Stimulated activated CD4-positive, alpha-beta T cell treated with anti-CD3 and anti-CD28 coated beads, Interleukin-1b, Interleukin-23, amount 100 ng/mL, for 4 hours (primary cell): ENCODE measurements around the gene IL4R.
"Not testable (repeated sequence)": the region's sequence is repeated elsewhere in the genome, so short reads cannot be mapped to it uniquely, and the experiment has no call there.

ENCODE experiments used
- DNase-seq, 2 donors: peaks; one replicate each; pipeline ENCODE4 v3.0.0-alpha.2; 2020; ENCODE audit warnings: low read depth in 2 of 2

The IL4R gene

DNA sequence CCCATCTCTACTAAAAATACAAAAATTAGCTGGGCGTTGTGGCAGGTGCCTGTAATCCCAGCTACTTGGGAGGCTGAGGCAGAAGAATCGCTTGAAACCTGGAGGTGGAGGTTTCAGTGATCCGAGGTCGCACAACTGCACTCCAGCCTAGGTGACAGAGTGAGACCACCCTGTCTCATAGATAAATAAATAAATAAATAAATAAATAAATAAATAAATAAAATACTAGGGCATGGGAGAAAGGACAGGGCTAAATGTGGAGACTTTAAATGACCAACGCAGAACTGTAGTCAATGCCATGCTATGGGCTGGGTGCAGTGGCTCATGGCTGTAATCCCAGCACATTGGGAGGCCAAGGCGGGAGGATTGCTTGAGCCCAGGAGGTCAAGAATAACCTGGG is 25.5 kb upstream of the IL4R start:
- not testable (repeated sequence) for DNase-seq

DNA sequence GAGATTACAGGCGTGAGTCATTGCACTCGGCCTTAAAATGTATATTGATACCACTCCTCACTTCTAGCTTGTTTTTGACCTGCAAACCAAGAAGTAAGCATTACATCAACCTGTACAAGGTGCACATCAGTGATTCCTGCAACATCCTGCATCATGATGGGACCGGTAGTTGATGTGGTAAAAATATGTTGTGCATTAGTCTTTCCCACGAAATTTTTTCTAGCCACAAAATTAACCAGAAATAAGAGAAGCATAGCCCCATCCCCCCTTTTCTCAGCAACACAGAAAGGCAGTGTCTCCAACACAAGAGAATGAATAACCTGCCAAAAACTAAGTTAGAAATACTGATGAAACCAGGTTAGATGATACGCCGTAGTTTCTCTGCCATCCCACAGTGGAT is 24.1 kb upstream of the IL4R start:
- no peak for DNase-seq

DNA sequence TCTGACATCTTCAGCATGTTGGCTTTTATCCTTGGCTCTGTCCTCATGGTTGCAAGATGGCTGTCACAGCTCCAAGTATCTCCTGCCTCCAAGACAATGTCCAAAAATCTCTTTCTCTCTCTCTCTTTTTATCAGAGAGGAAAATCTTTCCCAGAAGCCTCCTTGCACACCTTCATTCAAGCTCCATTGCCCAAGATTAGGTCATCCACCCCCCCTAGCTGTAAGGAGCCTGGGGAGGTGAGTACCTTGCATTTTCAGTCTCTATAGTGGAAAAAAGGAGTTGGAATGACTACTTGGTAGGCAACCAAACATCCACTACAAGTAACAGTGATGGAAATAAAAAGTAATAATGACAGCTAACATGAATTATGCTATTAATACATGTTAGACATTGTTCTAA is 23.2 kb upstream of the IL4R start:
- DNase-seq = no peak

DNA sequence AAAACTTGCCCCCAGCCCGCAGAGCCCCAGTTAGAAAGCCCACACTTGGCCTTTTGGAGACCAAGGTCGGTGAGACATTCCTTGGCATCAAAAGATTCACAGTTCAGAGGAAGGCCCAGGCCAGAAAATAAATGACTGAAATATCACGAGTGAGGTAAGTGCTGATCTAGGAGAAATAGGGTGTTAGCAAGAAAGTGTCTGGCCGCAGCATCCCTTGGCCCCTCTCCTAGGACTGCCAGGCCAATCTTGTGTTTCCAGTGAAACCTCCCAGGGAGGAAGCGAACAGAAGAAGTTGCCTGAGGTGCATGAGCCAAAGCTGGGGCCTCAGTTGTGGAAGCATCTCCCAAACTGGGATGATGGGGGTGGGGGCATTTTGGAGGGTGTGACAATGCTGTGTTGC is 22.7 kb upstream of the IL4R start:
- no peak for DNase-seq

DNA sequence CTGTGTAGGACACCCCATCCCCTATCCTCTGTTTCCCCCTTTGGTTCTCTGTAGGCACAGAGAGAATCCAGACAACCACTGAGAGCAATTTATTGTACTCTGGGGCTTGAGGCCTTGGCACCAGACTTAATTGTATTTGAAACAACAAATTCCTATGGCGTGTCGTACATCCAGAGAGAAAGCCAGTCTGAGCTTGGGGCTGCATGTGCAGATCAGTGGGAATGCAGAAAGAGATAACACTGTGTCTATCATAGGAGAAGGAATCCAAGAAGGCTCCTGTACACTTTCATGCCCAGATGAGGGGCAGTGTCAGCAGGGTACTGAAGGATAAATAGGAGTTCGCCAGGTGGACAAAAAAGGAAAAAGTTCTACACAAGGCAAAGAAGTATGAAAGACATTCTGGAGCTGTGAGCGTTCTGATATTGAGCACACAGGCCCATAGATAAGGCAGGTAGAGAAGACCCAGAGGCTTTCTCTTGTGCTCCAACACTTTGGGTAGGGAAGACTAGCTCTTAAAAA is 22.0 kb upstream of the IL4R start:
- no peak for DNase-seq

DNA sequence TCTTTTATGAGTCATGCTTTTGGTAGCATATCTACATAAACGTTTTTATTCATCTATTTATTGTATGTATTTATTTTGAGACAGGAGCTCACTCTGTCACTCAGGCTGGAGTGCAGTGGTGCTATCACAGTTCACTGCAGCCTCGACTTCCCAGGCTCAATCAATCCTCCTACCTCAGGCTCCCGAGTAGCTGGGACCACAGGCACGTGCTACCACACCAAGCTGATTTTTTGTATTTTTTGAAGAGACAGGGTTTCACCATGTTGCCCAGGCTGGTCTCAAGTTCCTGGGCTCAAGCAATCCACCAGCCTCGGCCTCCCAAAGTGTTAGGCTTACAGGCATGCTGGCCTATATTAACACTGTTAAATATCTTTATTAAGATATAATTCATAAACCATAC is 20.4 kb upstream of the IL4R start:
- no peak for DNase-seq

DNA sequence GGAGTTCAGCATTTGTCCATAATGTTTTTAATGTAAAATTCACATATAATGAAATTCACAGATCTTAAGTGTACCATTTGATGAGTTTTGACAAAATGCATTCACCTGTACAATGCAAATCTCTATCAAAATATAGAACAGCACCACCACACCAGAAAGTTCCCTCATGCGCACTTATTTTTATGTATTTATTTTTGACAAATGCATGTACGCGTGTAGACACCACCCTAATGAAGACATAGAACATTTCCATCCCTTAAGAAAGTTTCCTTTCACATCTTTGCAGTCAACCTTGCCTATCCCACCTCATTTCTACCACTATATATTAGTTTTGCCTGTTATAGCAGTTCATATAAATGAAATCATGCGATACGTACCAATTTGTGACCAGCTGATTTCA is 15.6 kb upstream of the IL4R start:
- no peak for DNase-seq

DNA sequence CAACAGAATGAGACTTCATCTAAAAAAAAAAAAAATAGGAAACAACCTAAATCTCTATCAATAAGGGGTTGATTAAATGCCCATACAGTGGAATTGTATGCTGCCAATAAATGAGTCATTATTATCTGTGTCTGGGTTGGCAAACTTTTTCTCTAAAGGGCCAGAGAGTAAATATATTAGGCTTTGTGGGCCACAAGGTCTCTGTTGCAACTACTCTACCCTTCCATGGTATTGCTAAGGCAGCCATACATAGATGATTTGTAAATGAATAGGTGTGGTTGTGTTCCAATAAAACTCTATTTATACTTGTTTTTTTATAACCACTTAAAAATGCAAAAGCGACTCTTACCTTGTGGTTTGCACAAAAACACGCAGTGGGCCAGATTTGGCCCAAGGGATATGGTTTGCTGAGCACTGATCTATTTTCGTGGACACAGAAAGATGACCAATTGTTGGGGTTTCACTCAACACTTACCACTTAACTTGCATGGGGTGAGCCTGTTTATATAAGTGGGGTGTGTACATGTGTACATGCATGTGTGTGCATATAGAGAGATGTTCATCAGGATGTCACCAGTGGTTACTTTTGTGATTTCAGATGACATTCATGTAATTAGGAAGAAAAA is 12.4 kb upstream of the IL4R start:
- DNase-seq = no peak

DNA sequence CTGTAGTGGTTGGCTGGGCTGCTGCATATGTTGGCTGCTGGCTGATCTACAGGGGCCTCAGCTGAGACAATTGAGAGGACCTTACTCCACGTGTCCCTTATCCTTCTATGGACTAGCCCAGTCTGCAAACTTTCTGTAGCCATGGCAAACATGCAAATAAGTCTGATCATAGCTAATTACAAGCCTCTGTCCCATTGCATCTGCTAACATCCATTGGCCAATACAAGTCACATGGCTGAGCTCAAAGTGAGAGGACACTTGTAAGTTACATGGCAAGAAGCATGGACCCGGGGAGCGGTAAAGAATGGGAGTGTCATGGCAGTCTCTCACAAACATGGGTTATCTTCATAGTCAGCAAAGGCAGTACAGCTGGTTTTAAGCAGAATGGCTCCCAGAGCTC is 11.6 kb upstream of the IL4R start:
- DNase-seq = no peak

DNA sequence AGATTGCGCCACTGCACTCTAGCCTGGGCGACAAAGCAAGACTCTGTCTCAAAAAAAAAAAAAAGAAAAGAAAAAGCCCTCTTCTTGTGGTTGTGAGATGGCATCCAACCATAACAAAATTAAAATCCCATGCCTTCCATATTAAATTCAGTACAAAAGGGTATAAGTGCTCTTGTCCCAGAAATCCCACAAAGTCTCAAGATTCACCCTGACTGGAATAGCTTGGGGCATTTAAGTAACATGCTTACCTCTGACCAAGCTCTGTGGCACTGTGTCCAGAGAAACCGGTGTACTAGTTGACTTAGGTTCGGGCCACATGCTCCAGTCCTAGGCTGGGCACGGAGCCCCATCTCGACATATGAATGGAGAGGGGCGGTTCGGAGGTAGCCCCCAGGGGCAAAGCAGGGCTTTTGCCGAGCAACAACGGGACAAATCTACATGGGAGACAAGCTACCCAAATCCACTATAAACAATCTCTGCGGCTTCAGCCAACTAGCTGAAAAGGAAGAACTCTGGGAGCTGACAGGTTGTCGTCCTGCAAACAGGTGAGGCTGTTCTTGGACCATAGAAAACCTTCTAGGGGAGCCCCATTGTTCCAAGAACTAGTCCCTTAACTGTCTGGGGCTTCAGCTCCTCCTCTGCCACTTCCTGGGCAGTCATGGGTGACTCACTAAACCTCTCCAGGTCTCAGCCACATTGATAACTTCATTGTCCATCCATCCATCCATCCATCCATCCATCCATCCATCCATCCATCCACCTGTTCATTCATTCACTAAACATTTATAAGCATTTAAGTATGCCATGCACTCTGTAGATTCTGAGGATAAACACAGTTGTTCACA is 10.3 kb upstream of the IL4R start:
- DNase-seq = no peak

DNA sequence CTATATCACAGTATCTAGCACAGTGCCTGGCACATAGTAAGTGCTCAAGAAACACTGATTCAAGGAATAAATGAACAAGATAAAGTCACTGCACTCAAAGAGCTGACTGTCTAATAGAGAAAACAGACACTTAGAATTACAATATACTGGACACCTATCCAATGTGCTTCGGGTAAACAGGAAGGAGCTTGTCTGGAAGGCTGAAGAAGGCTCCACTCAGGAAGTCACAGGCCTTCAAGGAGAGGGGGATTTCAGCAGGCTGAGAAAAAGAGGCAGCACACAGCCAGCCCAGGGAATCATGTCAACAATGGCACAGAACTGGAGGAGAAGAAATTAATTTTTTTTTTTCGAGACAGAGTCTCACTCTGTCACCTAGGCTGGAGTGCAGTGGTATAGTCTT is 9.7 kb upstream of the IL4R start:
- DNase-seq = no peak

DNA sequence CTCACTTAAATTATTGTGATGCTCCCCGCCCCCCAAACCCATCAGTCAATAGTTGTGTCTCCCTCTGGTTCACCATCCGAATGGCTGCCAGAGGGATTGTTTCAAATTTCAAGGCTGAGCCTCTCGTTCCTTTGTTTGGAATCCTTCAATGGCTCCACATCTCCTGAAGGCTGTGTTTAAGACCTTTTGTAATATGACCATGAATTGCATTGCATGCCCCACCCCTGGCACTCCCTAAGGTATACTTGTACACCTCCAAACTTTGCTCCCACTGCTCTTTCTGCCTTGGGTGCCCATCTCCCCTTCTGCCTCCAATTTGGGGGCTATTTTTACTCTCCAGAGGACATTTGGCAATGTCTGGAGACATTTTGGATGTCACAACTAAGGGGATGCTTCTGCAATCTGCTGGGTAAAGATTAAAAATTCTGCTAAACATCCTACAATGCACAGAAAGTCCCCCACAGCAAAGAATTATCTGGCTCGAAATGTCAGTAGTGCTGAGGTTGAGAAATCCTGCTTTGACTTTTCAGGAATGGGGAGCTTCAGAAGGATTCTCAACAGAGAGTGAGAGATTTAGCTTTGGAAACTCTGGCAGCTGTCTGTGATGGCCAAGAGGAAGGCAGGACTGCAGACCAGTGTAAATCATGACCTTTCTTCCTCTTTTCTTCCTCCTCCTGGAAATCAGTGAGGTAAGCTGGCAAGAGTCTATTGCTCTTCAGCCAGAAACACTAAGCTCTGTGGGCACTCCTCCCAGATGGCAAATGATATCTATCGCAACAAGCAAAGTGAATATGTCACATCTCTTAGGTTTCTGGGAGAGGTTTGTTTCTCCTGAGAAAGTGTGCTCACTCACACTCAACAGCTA is 8.7 kb upstream of the IL4R start:
- no peak for DNase-seq

DNA sequence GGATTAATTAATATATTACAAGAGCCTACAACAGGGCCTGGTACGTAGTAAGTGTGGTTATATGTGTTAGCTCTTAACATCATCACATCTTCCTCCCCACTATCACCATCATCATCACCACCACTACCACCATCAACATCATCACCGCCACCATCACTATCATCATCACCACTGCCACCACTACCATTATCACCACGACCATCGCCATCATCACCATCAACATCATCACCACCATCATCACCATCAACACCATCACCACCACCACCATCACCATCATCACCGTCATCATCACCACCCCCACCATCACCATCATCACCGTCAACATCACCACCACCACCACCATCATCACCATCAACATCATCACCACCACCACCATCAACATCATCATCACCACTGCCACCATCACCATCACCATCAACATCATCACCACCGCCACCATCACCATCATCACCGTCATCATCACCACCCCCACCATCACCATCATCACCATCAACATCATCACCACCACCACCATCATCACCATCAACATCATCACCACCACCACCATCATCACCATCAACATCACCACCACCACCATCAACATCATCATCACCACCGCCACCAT is 7.8 kb upstream of the IL4R start:
- DNase-seq = no peak

DNA sequence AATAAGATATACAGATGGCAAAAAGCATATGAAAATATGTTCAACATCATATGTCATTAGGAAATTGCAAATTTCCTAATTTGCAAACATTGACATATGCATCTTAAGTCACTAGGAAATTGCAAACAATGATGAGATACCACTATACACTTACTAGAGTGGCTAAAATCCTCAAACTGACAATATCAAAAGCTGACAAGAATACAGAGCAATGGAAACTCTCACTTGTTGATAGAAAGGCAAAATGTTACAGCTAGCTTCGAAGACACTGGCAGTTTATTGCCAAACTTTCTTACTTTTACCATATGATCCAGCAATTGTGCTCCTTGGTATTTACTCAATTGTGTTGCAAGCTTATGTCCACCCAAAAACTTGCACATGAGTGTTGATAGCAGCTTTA is 5.0 kb upstream of the IL4R start:
- no peak for DNase-seq

DNA sequence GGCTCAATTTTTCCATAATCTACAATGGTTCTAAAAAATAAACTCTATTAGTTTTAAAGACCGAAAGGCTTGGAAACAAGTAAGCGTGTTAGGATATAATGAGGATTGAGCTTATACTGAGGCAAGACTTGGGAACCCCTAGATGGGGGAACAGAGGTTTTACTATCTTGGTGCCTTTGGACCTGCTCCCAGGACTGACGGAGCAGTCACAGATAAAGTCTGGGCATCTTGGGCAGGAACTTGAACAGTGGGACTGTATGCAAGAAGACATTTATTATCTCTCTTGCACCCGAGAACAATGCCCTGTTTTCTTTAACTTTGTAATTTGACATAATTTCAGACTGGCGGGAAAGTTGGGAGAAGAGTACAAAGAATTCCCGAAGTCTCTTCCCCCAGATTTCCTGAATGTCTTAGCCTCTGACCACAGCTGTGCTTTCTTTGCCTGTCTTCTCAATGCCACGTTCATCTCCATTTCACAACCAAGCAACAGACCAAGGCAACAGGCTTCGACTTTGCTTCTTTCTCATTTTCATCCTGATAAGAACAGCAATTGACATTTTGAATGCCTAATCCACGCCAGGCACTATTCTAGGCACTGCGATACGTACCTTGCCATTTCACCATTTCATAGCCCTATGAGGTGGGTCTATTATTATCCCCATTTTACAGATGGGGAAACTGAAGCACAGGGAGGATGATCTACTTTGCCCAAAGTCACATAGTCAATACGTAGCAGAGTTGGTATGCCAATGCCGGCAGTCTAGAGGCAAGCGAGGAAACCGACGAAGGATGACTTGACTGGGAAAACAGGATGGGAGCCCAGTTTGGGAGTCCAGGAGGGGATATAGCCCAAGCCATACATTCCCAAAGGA is 3.0 kb upstream of the IL4R start:
- DNase-seq = no peak

DNA sequence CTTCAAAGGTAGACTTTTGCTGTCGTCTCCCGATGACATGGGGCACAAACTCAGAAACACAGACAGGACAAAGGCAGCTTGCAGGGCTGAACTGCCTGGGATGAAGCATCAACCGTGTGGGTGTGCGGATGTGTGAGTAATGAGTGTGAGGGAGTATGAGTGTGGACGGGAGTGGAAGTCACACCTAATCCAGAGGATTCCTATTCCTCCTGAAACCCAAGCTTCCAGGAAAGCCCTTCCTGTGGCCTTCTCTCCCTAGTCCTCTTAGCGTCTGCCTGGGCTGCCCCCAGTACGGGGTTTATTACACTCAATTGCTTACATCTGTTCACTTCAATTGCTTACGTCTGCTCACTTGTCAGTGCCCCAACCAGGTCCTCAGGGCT is 2.3 kb upstream of the IL4R start:
- DNase-seq = no peak

DNA sequence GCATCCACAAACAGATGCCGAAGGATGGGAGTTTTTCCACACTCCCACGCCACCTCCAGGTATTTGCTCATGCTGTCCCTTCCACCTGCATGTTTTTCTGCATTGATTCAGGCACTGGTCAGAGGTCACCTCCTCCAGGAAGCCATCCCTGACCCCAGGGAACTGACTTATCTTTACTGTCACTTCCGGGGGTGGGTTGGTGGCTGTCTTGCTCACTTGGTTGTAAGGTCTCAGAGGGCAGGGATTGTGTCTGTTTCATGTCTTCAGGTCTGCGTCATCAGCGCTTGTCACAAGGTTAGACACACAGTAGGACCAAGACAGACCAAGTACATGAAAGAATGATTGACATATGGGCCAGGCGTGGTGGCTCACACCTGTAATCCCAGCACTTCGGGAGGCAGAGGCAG is 1.9 kb upstream of the IL4R start:
- no peak for DNase-seq

DNA sequence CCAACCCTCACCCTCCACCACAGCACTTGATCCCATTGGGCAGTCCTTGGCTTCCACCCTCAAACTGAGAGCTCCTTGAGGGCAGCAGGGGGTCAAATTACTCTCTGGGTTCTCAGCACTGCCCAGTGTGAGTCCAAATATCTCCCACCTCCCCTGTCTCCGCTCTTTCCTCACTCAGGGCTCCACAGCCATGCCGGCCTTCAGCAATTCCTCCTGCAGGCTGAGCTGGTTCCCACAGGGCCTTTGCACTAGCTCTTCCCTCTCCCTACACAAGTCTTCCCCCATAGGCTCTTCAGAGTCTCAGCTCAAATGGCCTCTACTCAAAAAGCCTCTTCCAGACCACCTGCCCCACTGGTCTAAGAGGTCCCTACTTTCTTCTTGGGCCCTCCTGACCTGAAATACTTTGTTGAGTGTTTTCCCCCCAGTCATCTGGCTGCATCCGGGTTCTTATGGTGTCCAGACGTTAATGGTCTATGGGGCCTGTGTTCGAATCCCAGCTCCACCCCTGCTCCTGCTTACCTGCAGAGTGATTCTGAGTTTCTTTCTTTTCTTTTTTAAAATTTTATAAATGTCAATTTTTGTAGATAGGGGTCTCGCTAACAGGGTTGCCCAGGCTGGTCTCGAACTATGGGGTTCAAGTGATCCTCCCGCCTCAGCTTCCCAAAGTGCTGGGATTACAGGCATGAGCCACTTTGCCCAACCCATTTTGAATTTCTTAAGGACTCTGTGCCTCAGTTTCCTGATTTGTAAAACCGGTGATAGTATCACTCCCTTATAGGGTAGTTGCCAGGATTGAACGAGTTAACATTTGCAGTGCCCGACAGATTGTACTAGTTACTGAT is 973 bp upstream of the IL4R start:
- no peak for DNase-seq

DNA sequence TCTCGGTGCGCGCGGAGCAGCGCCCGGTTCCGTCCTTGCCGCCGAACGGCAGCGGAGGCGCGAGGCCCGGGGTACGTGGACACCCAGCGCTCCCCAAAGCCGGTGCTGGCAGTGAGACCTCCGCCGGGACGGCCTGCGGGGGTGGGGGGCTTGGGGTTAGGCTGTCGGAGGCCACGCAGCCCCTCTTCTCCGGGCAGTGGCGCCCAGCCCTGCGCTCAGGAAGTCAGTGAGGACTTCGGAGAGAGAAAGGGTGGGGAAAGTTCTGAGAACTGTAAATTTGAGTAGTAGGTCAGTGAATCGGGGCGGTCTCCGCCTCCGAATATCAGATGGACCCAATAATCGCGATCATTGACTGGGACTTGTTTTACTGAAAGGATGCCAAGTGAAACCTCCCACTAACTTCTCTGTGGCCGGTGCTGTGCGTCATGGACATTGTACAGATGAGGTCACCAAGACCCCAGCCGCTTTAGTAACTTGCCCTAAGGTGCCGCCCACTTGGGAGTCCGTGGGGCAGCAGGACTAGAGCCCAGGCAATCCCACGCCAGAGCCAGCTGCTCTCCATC is 468 bp downstream of the IL4R start:
- no peak for DNase-seq

DNA sequence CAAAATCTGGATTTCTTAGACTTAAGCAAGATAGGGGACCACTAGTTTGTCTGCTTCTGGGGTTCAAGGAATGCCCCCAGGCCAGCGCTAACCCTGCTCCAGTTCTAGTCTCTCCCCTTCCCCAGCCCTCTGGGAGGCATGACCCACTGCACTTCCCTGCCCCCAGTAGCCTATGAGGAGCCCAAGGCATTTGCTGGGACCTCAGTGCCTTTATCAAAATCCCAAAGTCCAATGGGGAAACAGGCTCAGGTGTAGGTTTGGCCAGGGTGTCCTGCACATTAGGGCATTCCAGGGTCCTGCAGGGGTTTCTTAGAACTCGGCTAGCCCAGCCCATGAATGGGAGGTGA is 1.2 kb downstream of the IL4R start:
- no peak for DNase-seq
